ENCODE data around the gene MVB12B. TPM values are rescaled to one million over a fixed set of nuclear protein-coding genes. Genes with fewer than 3 reads are reported as not detected.

Gene MVB12B
- total RNA-seq, 2 donors from 2014 or later = 18.6 to 19.7 TPM

DNA sequence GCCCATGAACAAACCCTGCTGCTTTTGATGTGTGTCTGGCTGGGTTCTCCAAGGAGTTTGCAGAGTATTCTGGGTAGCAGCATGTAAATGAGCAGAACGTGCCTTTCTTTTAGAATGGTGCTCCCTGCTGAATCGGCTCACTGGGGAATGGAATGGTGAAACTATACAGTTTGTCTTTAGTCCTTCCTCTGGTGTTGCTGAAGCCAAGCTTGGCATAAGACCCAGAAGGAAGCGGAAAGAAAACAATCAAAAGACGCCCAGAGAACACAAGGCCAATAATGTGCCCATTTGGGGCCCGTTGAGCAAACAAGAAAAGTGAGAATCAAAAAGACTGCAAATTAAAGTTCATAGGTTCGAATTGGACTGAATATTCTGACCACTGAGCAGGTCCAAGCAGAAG is 60.1 kb downstream of the MVB12B start:
- no peak overlapping the region for H3K27ac ChIP-seq (ENCODE audit: low read depth, low read length)
- H3K9me3 ChIP-seq (ENCODE audit: control insufficient read depth, low read length) = no peaks in the 10 kb centered on the region
- H3K4me1 ChIP-seq (ENCODE audit: control insufficient read depth, insufficient read depth, low read length) = no peaks in the 10 kb centered on the region
- H3K36me3 ChIP-seq (ENCODE audit: control insufficient read depth, insufficient read depth, low read length) = peaks cover 18% of the 10 kb centered on the region
- peaks cover 4% of the 10 kb centered on the region for H3K4me1 Mint-ChIP-seq
- H3K9me3 Mint-ChIP-seq = no peaks in the 10 kb centered on the region
- H3K9ac ChIP-seq (ENCODE audit: extremely low read depth, low read length, poor library complexity, severe bottlenecking) = no peak overlapping the region
- WGBS, 2 experiments (ENCODE audit: insufficient coverage in 1 of 2, insufficient read length in 1 of 2) = 90 to 95% methylated on average over 6 of the region's 6 CpGs
- H3K36me3 Mint-ChIP-seq (ENCODE audit: low read depth) = peaks cover 15% of the 10 kb centered on the region
- TF ChIP-seq, protein P1, sequence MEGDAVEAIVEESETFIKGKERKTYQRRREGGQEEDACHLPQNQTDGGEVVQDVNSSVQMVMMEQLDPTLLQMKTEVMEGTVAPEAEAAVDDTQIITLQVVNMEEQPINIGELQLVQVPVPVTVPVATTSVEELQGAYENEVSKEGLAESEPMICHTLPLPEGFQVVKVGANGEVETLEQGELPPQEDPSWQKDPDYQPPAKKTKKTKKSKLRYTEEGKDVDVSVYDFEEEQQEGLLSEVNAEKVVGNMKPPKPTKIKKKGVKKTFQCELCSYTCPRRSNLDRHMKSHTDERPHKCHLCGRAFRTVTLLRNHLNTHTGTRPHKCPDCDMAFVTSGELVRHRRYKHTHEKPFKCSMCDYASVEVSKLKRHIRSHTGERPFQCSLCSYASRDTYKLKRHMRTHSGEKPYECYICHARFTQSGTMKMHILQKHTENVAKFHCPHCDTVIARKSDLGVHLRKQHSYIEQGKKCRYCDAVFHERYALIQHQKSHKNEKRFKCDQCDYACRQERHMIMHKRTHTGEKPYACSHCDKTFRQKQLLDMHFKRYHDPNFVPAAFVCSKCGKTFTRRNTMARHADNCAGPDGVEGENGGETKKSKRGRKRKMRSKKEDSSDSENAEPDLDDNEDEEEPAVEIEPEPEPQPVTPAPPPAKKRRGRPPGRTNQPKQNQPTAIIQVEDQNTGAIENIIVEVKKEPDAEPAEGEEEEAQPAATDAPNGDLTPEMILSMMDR (conservative IDR thresholded peaks at IDR 0.05) = no peak
- H3K27ac Mint-ChIP-seq = no peak overlapping the region
- H3K27me3 Mint-ChIP-seq (ENCODE audit: insufficient read depth) = no peaks in the 10 kb centered on the region
- no peak for DNase-seq
- H3K4me3 Mint-ChIP-seq = no peak overlapping the region
- H3K27me3 ChIP-seq (ENCODE audit: control insufficient read depth, insufficient read depth, low read length, poor library complexity, severe bottlenecking) = no peaks in the 10 kb centered on the region
- no peak overlapping the region for H3K4me3 ChIP-seq (ENCODE audit: low read length)

DNA sequence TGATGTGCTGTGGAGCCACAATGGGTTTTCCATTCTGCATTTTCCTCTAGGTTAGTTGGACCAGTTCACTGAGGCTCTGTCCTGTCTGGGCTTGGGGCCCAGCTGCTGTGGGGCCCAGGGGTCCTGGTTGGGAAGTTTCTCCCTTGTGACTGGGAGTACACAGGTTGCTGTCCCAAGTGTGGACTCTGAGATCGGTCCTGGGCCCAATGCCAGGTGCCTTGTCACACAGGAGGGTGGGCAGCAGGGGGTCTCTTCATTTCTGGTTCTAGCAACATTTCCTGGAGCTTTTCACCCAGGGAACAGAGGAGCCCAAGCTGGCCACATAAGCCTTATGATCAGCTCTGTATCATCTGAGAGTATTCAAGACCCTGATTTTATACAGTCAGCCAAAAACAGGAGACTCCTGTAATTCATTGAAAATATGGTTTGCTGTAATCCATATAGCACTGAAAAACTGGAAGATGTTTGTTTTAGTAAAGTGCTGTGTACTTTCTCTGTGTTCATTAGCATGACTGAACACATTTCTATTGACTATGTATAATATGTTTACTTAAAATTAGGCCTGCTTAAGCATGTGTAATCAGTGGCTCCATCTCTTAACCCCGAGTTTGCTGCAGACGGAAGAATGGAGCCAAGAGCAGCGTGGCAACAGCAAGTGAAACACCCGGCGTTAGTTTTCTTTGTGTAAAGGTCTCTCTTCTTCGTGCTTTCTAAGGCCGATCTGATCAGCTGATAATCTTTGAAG is 62.5 kb downstream of the MVB12B start:
- H3K9me3 Mint-ChIP-seq = no peaks in the 10 kb centered on the region
- H3K27ac ChIP-seq (ENCODE audit: low read depth, low read length) = no peak overlapping the region
- no peak overlapping the region for H3K9ac ChIP-seq (ENCODE audit: extremely low read depth, low read length, poor library complexity, severe bottlenecking)
- no peaks in the 10 kb centered on the region for H3K27me3 Mint-ChIP-seq (ENCODE audit: insufficient read depth)
- H3K36me3 ChIP-seq (ENCODE audit: control insufficient read depth, insufficient read depth, low read length) = peaks cover 18% of the 10 kb centered on the region
- peaks cover 8% of the 10 kb centered on the region for H3K4me1 Mint-ChIP-seq
- no peak overlapping the region for H3K4me3 Mint-ChIP-seq
- DNase-seq = peak; percentile 21
- no peaks in the 10 kb centered on the region for H3K4me1 ChIP-seq (ENCODE audit: control insufficient read depth, insufficient read depth, low read length)
- H3K9me3 ChIP-seq (ENCODE audit: control insufficient read depth, low read length) = no peaks in the 10 kb centered on the region
- 92 to 97% methylated on average over 6 to 8 of the region's 8 CpGs for WGBS, 2 experiments (ENCODE audit: insufficient coverage in 1 of 2, insufficient read length in 1 of 2)
- H3K4me3 ChIP-seq (ENCODE audit: low read length) = no peak overlapping the region
- H3K27me3 ChIP-seq (ENCODE audit: control insufficient read depth, insufficient read depth, low read length, poor library complexity, severe bottlenecking) = no peaks in the 10 kb centered on the region
- peaks cover 21% of the 10 kb centered on the region for H3K36me3 Mint-ChIP-seq (ENCODE audit: low read depth)
- H3K27ac Mint-ChIP-seq = no peak overlapping the region
- TF ChIP-seq, protein P1 (conservative IDR thresholded peaks at IDR 0.05) = no peak

DNA sequence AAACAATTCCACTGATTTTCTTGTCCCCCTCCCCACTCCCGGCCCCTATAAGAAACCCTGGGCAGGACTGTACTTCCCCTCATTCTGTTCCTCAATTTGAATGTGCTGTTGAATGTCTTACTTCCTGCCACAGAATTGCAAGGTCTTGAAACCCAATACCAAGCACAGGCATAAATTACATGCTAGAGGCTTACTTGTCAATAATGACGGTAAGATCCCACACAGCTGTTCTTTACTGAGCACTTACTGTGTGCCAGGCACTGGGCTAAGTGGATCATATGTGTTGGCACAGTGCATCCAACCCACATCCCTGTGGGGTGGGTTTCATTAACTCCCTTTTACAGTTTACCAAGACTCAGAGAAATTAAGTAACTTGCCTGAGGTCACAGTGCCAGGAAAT is 63.4 kb downstream of the MVB12B start:
- no peak overlapping the region for H3K4me3 ChIP-seq (ENCODE audit: low read length)
- no peak overlapping the region for H3K27ac Mint-ChIP-seq

More for the DNA sequence above, 63.4 kb downstream of the MVB12B start:
- Mint-ChIP-seq H3K36me3 (ENCODE audit: low read depth) (peaks cover 21% of the 10 kb centered on the region), H3K4me1 (peaks cover 16% of the 10 kb centered on the region), H3K27me3 (ENCODE audit: insufficient read depth) (no peaks in the 10 kb centered on the region), H3K9me3 (no peaks in the 10 kb centered on the region), H3K4me3 (no peak overlapping the region)
- Histone ChIP-seq H3K27ac (ENCODE audit: low read depth, low read length) (no peak overlapping the region), H3K27me3 (ENCODE audit: control insufficient read depth, insufficient read depth, low read length, poor library complexity, severe bottlenecking) (no peaks in the 10 kb centered on the region), H3K36me3 (ENCODE audit: control insufficient read depth, insufficient read depth, low read length) (peaks cover 18% of the 10 kb centered on the region), H3K9ac (ENCODE audit: extremely low read depth, low read length, poor library complexity, severe bottlenecking) (no peak overlapping the region), H3K4me1 (ENCODE audit: control insufficient read depth, insufficient read depth, low read length) (no peaks in the 10 kb centered on the region), H3K9me3 (ENCODE audit: control insufficient read depth, low read length) (no peaks in the 10 kb centered on the region)
- TF ChIP-seq, protein P1 (conservative IDR thresholded peaks at IDR 0.05) = no peak
- 83 to 87% methylated on average over 1 to 2 of the region's 2 CpGs for WGBS, 2 experiments (ENCODE audit: insufficient coverage in 1 of 2, insufficient read length in 1 of 2)
- DNase-seq = no peak

Measured in endodermal cell (in vitro differentiated cells).